Retina (tissue), 1 donor: ENCODE data around the gene ADAMTS2.

ENCODE experiments used
- DNase-seq: peaks from one replicate; pipeline ENCODE4 v3.0.0-alpha.2; 2016

ADAMTS2 gene

DNA sequence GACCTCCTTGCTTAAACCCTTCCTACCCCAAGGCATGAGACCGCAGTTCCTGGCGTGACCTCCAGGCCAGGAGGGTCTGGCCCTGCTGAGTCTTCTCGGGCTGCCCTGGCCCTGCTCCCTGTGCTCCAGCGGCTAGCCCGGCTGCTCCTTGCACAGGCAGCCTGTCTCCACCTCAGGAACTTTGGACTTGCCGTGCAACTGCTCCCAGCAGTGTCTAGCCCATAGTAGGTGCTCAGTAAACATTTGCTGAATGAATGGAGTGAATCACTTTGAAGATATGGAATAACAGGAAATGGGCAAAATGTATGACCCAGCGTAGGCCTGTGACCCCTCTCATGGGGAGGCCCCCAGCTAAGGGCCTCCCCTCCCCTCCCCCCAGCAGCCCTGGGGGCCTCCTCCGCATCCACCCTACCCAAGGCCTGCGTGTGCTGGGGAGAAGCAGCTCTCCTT lies 158.0 kb downstream of the ADAMTS2 start:
- DNase-seq, result no peak

DNA sequence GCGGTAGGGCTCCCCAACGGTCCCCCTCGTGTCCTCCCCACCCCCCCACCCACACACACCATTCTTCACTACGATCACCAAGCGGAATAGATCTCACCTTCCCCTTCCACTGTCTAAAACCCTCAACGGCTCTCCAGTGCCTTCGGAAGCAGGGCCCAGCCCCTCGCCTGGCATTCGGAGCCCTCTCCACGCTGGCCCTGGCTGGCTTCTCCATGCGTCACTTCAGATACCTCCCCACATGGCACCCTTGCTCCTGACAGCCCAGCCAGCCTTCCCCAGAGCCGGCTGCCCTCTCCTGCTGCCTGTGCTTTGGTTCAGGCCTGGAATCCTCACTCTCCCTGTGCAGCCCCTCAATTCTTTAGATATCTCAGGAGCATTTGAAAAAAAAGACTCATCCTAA lies 158.5 kb downstream of the ADAMTS2 start:
- no peak for DNase-seq

DNA sequence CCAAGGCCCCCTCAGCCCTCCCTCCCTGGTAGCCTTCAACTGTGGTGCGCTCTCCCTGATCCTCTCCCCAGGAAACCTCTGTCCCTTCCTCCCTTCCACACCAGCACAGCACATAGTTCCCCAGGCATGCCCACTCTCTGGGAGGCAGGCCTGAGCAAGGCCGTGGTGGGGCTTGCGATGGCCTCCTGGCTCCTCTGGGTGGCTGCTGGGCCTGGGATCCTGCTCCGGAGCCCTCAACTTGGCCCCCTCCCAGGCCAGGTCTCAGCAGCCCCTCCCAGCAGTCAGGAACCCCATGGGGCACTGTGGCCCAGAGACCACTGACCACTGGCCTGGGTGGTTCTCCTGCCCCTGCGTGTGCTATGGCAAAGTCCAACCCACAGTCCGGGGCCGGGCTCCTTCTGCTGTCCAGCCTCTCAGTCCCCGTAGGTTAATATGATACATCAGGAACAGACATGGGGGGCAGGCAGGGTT lies 159.3 kb downstream of the ADAMTS2 start:
- DNase-seq, result no peak

DNA sequence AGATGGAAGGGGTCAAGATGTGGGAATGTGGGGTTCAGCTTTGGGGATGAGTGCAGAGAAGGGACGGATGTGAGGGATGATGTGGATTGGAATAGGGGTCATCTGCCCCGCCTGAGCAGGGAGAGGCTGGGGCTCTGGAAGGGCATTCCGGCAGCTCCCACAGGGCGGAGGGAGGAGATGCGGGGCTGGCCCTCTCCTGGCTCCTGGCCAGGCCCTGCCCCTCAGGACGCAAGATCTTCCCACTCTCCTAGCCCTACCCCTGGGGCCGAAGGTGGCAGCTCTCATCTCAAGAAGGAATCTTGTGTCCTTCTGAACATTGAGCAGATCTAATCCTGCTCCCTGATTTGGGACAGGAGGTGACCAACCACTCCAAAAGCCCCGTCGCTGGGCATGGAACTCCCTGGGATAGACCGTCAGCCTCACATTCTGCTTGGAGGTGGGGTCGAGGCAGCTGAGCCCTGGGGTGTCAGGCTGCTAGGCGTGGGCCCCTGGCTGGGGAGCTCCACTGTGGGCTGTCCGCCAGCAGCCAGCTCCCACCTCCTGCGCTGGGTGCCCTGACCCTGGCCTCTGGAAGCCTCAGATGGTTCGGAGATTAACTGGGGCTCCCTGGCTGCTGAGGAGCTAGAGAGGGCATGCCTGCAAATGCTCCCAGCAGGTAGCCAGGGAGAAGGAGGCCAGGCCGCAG lies 159.9 kb downstream of the ADAMTS2 start:
- no peak for DNase-seq

DNA sequence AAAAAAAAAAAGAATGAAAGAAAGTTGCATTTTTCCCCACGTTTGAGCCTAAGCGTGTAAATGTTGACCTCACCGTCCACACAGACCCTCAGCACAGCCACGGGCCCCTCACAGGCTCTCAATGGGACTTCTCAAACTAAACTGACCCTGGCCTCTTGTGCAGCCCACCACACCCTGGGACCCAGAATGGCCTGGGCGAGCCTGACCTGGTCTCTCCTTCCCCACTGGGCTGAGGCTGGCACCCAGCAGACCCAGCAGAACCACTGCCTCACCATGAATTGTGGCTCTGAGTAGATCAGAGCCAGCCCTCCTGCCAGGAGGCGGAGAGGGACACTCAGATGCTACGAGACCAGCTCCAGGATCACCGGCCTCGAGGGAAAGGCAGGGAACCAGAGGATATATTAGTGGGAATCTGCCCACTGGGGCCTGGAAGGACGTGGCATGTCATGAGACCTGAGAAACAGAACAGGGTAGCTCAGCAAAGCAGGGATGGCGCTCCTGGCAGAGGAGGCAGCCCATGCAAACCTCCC lies 160.7 kb downstream of the ADAMTS2 start:
- no peak for DNase-seq

DNA sequence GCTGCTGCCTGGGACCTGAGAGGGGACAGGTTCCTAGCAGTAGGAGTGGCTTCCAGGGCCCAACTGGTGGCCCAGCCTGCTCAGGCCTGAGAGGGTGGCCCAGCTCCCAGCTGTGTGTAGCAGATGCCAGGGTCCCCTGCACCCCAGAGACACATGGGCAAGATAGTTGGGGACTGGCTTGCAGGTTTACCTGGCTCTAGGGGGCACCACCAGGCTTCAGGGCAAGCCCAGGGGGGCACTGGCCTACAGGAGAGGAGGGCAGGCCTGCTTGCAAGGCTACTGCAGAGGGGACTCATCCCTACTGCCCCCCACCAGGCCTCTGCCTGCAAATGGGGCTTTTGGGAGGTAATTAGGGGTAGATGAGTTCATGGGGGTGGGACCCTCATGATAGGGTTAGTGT lies 161.8 kb downstream of the ADAMTS2 start:
- no peak for DNase-seq

DNA sequence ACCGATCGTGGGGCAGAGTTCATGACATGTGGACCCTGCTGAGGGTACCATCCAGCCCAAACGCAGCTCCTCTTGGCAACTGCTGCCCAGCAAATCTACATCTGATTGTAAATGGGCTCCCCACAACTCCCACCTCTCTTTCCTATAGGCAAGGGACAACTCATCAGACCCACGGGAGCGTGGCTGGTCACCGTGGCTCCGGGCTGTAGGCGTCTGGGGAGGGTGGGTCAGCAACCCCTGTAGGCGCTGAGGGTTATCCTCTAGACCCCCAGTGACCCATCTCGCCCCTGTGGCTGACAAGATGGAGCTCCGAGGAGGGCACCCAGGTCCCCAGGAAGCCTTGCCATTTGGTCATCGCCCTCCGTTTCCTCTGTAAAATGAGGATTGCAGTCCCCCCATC lies 162.7 kb downstream of the ADAMTS2 start:
- DNase-seq, result no peak

DNA sequence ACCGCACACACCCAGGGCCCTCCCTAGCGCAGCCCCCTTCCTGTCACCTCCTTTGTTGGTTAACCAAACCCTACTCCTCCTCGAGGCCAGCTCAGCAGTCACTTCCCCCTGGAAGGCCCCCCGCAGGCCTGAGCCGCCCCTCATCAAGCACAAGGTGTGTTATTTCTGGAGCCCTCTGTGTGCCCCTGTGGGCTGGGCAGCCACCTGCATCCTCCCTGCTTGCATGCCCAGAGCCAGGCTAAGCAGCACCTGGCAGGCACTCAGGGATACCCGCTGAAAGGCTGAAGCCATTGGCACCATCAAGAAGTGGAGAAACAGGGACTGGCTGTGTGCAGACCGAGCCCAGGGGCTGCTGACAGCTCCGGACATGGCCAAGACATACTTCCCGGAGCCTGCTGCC lies 163.3 kb downstream of the ADAMTS2 start:
- no peak for DNase-seq

DNA sequence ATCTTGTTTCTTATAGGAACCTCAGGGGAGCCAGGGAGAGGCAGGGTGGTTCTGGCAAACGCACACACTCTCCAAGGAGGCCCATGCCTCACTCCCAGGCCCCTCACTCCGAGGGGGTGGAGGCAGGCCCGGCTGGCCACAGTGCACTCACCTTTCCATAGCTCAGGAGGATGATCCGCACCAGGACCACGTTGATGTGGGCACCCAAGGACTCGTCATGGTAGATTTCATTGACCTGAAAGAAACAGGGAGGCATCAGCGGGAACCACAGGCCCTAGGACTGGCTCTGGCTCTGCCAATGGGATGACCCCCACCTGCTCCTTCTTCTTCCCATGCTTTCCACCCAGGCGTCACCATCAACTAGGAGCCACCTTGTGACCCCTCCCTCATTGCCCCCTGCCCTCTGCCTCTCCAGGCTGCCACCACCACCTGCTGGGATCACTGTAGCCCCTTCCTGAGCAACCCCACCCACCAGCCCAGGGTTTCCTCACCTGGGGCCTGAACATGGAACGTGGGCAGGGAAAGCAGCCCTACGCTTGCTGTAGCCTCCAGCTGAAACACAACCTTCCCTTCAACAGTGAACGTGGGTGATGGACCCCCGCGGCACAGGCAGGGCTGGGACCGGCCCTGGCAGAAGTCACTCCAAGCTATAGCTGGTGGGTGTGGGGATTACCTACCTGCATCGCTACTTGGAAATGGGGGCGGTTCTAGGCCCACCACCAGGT lies 164.2 kb downstream of the ADAMTS2 start:
- DNase-seq, result no peak

DNA sequence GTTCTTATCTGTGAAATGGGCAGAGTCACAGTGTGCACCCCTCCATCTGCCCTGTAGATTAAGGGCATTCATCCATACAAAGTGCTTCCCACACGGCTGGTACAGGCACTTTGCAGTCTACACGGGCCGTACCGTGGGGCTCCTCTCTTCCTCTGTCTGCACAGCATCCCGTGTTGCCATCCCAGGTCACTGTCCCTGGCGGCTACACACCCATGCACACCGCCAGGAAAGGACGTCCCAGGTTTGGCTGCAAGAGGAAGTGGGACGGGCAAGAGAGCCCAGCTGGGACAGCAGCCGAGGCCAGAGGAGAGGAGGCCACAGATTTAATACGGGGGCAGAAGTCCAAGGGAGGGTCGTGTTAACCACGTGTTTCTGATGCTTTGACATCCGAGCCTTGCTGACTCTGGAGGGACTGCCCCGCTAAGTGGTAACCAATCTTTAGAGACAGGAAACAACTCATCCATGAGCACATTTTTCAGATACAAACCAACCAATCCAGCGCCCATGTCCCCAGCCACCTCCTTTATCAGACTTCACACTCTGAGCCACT lies 165.1 kb downstream of the ADAMTS2 start:
- DNase-seq, result no peak

DNA sequence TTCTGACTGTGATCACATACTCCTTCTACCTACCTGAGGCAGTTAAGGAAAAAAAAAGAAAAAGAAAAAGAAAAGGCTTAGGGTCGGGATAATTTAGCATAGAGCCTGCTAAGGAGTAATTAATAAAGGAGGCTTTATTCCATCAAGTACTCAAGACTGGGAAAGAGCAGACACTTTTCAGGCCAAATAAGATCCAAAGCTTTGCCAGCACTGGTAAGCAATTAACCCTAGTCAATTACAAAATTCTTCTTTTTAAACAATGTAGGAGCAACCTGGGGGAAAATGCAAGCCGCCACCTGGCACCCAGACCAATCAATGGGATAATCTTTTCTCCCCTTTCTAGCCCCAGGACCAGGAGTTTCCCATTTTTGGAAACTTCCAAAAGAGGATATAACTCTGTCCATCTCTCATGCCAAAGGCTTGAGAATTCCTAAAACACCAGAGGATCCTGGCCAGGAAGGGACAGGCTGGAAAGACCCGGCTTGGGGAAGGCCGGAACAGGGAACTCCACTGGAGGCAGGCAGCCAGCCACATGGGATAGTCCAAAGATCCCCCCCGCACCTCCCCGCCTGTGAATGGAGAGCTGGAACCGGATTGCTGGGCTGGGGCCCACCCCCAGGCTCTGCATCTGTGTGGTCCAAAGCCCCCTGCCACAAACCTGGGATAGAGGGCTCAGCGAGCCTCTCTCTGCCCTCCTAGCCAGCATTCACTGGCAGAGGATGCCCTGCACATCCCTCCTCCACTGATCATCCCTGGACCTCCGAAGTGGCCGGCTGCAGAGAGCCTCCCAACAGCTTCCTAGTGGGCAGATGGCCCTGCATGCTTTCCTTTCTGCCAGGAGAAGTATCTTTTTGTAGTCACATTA lies 167.3 kb downstream of the ADAMTS2 start:
- no peak for DNase-seq

DNA sequence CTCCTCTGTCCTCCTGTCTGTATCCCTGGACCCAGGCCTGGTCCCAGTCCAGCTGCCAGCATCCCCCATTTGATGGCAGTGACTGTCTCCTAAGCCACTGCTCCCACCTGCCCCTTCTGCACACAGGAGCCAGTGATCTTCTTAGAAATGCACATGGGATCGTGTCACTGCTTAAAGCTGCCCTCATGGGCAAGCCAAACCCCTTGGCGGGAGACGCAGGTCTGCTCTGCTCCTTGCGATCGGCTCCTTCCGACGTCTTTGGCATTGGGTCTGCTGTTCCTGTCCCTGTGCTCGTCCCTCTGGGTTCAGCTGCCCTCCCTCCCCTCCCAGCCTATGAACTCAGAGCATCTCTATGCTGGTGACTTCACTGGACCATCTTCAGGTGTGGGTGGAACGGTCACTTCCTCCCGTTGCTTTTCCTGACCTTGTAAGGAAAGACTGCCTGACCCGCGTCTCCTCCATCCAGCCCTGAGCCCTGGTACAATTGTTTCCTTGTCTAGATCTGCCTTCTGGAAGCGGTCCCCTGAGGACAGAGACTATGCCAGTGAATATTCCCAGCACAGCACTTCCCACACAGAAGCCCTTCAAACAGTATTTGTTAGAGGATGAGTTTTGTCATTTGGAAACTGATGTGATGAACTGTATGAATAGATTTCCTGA lies 168.6 kb downstream of the ADAMTS2 start:
- no peak for DNase-seq

DNA sequence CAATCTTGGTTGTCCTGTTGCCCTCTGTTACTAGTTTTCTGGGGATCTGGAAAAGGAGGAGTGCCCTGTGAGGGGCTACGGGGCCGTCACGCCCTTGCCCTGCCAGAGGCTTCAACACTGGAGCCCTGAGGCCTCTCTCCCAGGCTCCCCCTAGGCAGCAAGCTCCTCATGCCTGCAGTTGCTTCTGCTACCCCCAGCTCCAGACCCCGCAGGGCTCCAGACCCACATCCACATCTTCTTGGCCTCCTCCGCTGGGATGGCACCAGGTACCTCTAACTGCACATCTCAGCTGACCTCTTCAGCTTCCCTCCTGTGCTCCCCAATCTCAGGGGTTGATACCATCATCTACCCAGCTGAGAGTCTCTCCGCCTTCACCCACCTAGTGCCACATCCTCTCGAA lies 169.1 kb downstream of the ADAMTS2 start:
- DNase-seq, result no peak

DNA sequence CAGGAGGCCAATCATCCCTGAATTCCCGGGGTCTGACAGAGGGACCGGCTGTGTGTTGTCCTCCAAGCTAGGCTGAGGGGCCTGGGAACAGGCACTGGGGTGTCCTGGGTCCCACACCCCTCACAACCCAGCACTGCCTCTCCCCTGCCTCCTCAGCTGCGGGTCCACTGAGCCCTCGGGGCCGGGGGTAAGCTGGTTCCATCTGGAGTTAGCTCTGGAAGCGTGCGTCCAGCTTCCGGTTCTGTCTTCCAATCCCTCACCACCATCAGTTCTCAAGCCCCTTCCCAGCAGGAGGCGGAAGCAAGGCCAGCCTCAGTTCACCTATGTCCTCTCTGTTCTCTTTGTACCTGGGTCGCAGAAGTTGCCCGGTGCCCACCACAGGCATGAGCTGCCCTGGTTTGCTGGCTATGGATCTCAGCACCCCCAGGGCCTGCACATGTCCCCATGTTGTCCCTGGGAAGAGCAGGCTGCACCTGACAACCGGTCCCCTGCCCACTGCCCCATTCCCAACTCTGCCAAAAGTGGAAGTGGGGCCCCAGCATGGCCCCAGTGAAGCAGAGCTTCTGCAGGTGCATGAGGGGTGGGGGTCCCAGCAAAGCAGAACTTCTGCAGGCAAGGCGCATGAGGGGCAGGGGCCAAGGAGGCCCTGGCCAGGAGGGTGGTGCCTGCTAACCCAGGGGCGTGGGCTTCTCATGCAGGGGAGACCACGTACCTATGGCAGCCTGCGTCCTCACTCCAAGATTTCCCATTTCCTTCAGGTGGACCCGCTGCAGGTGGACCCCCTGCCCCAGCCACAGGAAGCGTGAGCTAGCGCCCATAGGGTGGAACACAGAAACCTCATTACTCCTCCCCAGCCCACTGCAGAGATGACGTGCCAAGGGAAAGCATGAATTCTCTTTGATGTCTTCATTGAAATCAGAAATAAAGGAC lies 173.2 kb downstream of the ADAMTS2 start:
- DNase-seq, result no peak

DNA sequence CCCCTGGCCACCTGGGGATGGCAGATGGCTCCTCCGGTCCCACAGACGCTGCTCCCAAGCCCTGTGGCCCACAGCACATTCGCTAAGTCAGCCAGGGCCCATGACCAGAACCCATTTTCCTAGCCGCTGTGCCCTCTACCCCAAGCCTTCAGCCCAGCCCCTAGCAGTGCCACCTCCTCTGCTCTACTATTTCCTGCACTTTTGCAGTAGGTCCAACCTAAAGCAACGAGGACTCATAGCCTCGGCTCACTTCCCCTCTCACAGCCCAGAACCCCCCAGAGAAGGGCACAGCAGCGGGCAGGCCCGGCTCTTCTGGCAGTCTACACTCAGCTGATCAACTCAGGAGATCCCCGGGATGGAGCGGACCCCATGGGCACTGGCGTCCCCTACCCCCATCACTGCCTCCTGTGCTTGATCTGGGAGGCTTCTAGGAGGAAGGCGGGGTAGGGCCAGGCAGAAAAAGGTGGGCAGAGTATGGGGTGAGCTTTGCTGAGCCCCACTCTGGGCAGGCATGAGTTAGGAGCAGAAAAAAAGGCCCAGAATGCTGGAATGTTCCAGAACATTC lies 173.9 kb downstream of the ADAMTS2 start:
- no peak for DNase-seq

DNA sequence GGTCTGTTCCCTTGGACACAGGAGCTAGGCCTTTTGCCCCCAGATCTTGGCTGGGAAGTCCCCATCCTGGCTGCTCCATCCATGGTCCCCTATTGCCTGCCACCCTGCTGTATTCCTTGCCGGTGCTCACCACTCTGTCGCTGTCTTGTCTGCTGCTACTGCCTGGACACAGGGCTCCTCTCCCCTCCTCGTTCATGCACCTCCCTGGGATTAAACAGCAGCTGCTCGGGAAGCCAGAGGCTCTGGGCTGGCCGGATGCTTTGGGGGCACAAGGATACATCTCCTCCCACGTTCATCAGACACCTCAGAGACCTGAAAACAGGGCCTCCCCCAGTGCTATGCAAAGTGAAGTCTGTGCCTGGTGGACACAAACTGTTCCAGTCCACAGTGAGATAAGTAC lies 174.7 kb downstream of the ADAMTS2 start:
- DNase-seq, result no peak

DNA sequence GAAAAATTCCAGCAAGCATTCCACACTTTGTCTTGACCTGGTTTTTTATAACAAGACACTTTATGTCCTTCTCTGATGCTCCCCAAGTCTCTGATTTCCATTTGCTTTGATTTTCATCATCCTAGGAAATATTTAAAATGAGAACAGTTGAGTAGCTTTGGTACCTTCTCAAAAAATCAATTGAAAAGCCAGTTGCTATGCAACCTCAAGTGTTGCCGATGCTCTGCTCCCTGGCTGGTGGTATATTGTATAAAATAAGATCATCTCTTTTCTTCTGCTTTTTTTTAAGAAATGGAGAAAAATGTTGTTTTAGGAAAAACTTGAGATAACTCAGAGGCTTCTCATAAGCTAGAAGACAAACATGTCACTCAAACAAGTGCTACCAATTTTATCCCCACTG lies 175.4 kb downstream of the ADAMTS2 start:
- DNase-seq, result no peak

DNA sequence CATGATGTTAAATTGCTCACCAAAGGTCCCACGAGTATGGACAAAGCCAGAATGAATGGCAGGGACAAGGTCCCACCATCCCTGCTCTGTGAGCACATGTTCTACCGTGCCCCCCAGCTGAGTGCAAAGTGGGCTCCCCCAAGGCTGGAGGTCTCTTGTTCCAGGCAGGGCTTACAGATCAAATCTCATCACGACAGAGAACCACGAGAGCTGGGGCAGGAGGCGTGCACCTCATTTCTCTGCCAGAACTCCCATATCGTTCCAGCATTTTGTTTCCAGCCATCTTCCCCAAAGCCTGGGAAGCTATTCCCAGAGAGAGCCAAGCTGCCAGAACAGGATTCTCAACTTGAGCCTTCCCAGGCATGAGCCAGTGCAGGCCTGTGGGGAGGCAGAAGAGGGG lies 176.6 kb downstream of the ADAMTS2 start:
- DNase-seq, result no peak

DNA sequence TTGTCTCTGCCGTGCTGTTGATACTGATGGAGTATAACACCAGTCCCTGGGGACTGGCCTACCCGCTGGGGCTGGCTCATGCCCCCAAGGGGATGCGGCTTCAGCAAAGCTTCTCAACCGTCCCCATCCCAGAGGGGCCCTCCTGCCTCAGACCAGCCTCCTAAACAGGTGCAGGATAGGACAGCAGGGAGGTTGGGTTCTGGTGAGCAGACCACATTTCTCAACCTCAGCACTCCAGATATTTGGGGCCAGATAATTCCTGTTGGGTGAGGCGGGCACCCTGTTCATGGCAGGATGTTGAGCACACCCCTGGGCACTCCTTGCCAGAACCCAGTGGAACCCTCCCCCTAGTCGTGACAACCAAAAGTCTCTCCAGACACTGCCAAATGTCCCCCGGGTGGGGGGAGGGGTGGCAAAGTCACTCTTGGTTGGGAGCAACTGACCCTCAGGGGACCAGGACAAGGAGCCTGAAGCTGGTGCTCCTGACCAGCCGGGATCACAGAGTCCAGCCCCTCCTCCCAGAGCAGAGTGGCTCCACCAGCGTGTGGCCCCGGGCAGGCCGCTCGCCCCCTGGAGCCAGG lies 177.3 kb downstream of the ADAMTS2 start:
- no peak for DNase-seq
